Ascending aorta (tissue), 2 donors: ENCODE results near the gene ASB1. TPM values are rescaled to one million over a fixed set of nuclear protein-coding genes. Genes with fewer than 3 reads are reported as not detected.
"Not testable (repeated sequence)": the region's sequence is repeated elsewhere in the genome, so short reads cannot be mapped to it uniquely, and the experiment has no call there.

ENCODE experiments used
- DNase-seq, 2 donors: peaks; one replicate each; pipeline ENCODE4 v3.0.0-alpha.2; 2019; ENCODE audit warnings: low spot score in 2 of 2
- H3K27ac ChIP-seq, 2 donors: fragments of 200-600 bp; sonication (generic); one replicate each; pipeline ENCODE4 v1.5.1; 2016 to 2017; ENCODE audit warnings: mild to moderate bottlenecking in 1 of 2
- H3K27me3 ChIP-seq: fragments of 200-600 bp; sonication (generic); one replicate; pipeline ENCODE4 v1.5.1; 2017
- H3K36me3 ChIP-seq, 2 donors: fragments of 200-600 bp; sonication (generic); one replicate each; pipeline ENCODE4 v1.5.1; 2016
- H3K4me1 ChIP-seq, 2 donors: fragments of 200-600 bp; sonication (generic); one replicate each; pipeline ENCODE4 v1.5.1; 2016 to 2017; ENCODE audit warnings: mild to moderate bottlenecking in 1 of 2
- H3K4me3 ChIP-seq, 2 donors: fragments of 200-600 bp; sonication (generic); one replicate each; pipeline ENCODE4 v1.5.1; 2016 to 2017; ENCODE audit warnings: mild to moderate bottlenecking in 1 of 2
- H3K9me3 ChIP-seq, 2 donors: fragments of 200-600 bp; sonication (generic); one replicate each; pipeline ENCODE4 v1.5.1; 2016
- CTCF ChIP-seq, 3 experiments: fragments of 200-600 bp in 2 of 3; fragments of 450-650 bp in 1 of 3; sonication (generic) in 2 of 3; IDR thresholded peaks; one replicate each; pipeline ENCODE4 v1.5.1; 2016 to 2019; ENCODE audit warnings: antibody characterized with exemption in 3 of 3, mild to moderate bottlenecking in 1 of 3, moderate library complexity in 1 of 3
- intact Hi-C: fragments of 100-400 bp; cut with DNase I; formaldehyde crosslinking; loops from one replicate; pipeline ENCODE4 v1.15.1; 2023
- total RNA-seq: library from RNA; depleted of rRNA; stranded (reverse); fragments of >200 nt; gene quantifications from one replicate; pipeline ENCODE4 v1.1.0, GENCODE V29; 2016

The ASB1 gene
- total RNA-seq, 1 donor from 2014 or later = 32.5 TPM

- TF ChIP-seq CTCF (IDR thresholded peaks at IDR 0.05) = no peak
- intact Hi-C loops = no loop called here
- Histone ChIP-seq H3K4me3 (no peak overlapping the region), H3K4me1 (peaks cover 0 to 13% of the 10 kb centered on the region in 2 donors), H3K27me3 (no peaks in the 10 kb centered on the region), H3K27ac (no peak overlapping the region), H3K36me3 (peaks cover 3 to 10% of the 10 kb centered on the region in 2 donors), H3K9me3 (no peaks in the 10 kb centered on the region)
- DNase-seq = no peak
Observed at GRCh38 chr2:238404406-238405216, 22.1 kb upstream of the ASB1 start.

GRCh38 chr2:238405217-238405555, 21.5 kb upstream of the ASB1 start:
- H3K4me1 ChIP-seq = peaks cover 0 to 13% of the 10 kb centered on the region in 2 donors
- H3K36me3 ChIP-seq, H3K9me3 ChIP-seq, H3K4me3 ChIP-seq, H3K27ac ChIP-seq, DNase-seq, intact Hi-C loops, H3K27me3 ChIP-seq: not testable (repeated sequence)

GRCh38 chr2:238406221-238406997, 20.3 kb upstream of the ASB1 start:
- Histone ChIP-seq H3K36me3 (peaks cover 0 to 3% of the 10 kb centered on the region in 2 donors), H3K27ac (no peak overlapping the region), H3K4me1 (peaks cover 0 to 13% of the 10 kb centered on the region in 2 donors), H3K4me3 (no peak overlapping the region), H3K9me3 (no peaks in the 10 kb centered on the region), H3K27me3 (no peaks in the 10 kb centered on the region)
- DNase-seq = no peak
- no peak for TF ChIP-seq CTCF (IDR thresholded peaks at IDR 0.05)
- intact Hi-C loops = no loop called here

- no peak overlapping the region for H3K4me3 ChIP-seq
- H3K36me3 ChIP-seq = peaks cover 0 to 3% of the 10 kb centered on the region in 2 donors
- H3K4me1 ChIP-seq = peaks cover 0 to 13% of the 10 kb centered on the region in 2 donors
- no peaks in the 10 kb centered on the region for H3K9me3 ChIP-seq
- H3K27ac ChIP-seq = no peak overlapping the region
- intact Hi-C loops = no loop called here
- TF ChIP-seq CTCF (IDR thresholded peaks at IDR 0.05) = no peak
- DNase-seq = no peak
- no peaks in the 10 kb centered on the region for H3K27me3 ChIP-seq
Observed at GRCh38 chr2:238406998-238407285, 19.8 kb upstream of the ASB1 start.

GRCh38 chr2:238407566-238407965, 19.2 kb upstream of the ASB1 start:
- peaks cover 0 to 3% of the 10 kb centered on the region in 2 donors for H3K36me3 ChIP-seq
- H3K9me3 ChIP-seq = no peaks in the 10 kb centered on the region
- no peak for TF ChIP-seq CTCF (IDR thresholded peaks at IDR 0.05)
- no peak for DNase-seq
- H3K27ac ChIP-seq = no peak overlapping the region
- peaks cover 0 to 13% of the 10 kb centered on the region in 2 donors for H3K4me1 ChIP-seq
- H3K27me3 ChIP-seq = no peaks in the 10 kb centered on the region
- no peak overlapping the region for H3K4me3 ChIP-seq
- intact Hi-C loops = no loop called here
